ENCODE measurements around the gene PAQR6. TPM values are rescaled to one million over a fixed set of nuclear protein-coding genes. Genes with fewer than 3 reads are reported as not detected.

Gene PAQR6
- total and polyA plus RNA-seq, 8 donors, result 0.51 to 5.6 (median 0.88) TPM

DNA sequence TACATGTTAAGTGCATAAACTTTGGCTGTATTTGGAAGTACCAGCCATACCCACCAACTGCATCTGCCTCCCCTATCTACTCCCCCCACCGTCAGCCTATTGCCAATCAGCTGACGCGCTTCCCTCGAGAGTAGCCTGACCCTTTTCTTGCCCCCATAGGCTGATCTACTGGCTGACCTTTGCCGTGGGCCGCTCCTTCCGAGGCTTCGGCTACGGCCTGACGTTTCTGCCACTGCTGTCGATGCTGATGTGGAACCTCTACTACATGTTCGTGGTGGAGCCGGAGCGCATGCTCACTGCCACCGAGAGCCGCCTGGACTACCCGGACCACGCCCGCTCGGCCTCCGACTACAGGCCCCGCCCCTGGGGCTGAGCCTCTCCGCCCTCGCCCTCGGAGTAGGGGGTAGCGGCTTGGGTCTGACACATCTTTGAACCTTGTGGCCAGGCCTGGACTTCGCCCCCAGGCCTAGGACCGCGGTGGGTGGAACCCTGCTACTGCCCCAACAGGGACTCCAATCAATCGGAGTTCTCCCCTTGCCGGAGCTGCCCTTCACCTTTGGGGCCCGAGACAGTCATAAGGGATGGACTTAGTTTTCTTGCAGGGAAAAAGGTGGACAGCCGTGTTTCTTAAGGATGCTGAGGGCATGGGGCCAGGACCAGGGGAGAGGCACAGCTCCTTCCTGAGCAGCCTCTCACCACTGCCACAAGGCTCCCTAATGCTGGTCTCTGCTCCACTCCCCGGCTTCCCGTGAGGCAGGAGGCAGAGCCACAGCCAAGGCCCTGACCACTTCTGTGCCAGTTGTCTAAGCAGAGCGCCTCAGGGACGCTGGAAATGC lies 43.6 kb upstream of the PAQR6 start:
- intact Hi-C loops (cut with DNase I), result no loop called here
- peak; percentile 94 to 97 (median 96) for ATAC-seq
- Histone ChIP-seq H3K9me3 (no peaks in the 10 kb centered on the region), H3K36me3 (no peaks in the 10 kb centered on the region), H3K27ac (peak overlapping the region; percentile 8 to 68 (median 60)), H3K27me3 (no peaks in the 10 kb centered on the region), H3K4me1 (peaks cover 0 to 4% (median 3%) of the 10 kb centered on the region in 3 donors), H3K4me3 (peak overlapping the region; percentile 9 to 51 (median 34))
- 10 to 14% methylated on average over 35 to 37 of the region's 37 CpGs for WGBS, 2 donors
- FAIRE-seq, result no peak
- TF ChIP-seq, protein P1, sequence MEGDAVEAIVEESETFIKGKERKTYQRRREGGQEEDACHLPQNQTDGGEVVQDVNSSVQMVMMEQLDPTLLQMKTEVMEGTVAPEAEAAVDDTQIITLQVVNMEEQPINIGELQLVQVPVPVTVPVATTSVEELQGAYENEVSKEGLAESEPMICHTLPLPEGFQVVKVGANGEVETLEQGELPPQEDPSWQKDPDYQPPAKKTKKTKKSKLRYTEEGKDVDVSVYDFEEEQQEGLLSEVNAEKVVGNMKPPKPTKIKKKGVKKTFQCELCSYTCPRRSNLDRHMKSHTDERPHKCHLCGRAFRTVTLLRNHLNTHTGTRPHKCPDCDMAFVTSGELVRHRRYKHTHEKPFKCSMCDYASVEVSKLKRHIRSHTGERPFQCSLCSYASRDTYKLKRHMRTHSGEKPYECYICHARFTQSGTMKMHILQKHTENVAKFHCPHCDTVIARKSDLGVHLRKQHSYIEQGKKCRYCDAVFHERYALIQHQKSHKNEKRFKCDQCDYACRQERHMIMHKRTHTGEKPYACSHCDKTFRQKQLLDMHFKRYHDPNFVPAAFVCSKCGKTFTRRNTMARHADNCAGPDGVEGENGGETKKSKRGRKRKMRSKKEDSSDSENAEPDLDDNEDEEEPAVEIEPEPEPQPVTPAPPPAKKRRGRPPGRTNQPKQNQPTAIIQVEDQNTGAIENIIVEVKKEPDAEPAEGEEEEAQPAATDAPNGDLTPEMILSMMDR (IDR thresholded peaks at IDR 0.05), result no peak
- peak; percentile 85 to 96 (median 90) for DNase-seq

- Histone ChIP-seq H3K36me3 (no peaks in the 10 kb centered on the region), H3K27ac (no peak overlapping the region), H3K4me3 (no peak overlapping the region), H3K9me3 (no peaks in the 10 kb centered on the region), H3K4me1 (peaks cover 0 to 4% (median 3%) of the 10 kb centered on the region in 3 donors), H3K27me3 (no peaks in the 10 kb centered on the region)
- TF ChIP-seq, protein P1 (IDR thresholded peaks at IDR 0.05), result no peak
- no peak for FAIRE-seq
- ATAC-seq, result no peak
- intact Hi-C loops (cut with DNase I), result no loop called here
- no peak for DNase-seq
These were observed 42.0 kb upstream of the PAQR6 start for GRCh38 chr1:156289857-156290256.

DNA sequence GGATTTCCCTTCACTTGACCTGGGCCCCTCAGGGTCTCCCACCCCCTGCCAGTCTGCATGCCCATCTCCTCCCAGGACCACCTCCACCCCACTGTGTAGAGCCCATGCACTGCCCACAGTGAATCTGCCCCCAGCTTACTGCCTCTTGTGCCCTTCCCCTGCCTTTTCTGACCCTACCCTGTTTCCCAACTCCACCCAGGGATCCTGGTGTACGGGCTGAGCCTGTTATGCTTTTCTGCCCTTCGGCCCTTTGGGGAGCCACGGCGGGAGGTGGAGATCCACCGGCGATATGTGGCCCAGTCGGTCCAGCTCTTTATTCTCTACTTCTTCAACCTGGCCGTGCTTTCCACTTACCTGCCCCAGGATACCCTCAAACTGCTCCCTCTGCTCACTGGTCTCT lies 38.2 kb upstream of the PAQR6 start:
- ATAC-seq (no peak), DNase-seq (no peak), FAIRE-seq (no peak)
- Histone ChIP-seq H3K27ac (no peak overlapping the region), H3K4me1 (peaks cover 8 to 15% (median 9%) of the 10 kb centered on the region in 3 donors), H3K36me3 (no peaks in the 10 kb centered on the region), H3K27me3 (no peaks in the 10 kb centered on the region), H3K9me3 (no peaks in the 10 kb centered on the region), H3K4me3 (no peak overlapping the region)
- WGBS, 2 donors, result 92 to 93% methylated on average over 8 of the region's 8 CpGs
- intact Hi-C loops (cut with DNase I), result no loop called here
- TF ChIP-seq, protein P1 (IDR thresholded peaks at IDR 0.05), result no peak

DNA sequence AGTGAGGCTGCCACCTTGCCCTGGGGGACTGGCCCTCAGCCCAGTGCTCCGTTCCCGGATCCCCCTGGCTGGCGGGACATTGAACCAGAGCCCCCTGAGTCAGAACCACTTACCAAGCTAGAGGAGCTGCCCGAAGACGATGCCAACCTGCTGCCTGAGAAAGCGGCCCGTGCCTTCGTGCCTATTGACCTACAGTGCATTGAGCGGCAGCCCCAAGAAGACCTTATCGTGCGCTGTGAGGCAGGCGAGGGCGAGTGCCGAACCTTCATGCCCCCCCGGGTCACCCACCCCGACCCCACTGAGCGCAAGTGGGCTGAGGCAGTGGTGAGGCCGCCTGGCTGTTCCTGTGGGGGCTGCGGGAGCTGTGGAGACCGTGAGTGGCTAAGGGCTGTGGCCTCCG lies 37.6 kb upstream of the PAQR6 start:
- no peaks in the 10 kb centered on the region for H3K27me3 ChIP-seq
- peak in 1 of 6 donors; percentile 66 for DNase-seq
- no peak overlapping the region for H3K27ac ChIP-seq
- peaks cover 6 to 16% (median 8%) of the 10 kb centered on the region in 3 donors for H3K4me1 ChIP-seq
- H3K4me3 ChIP-seq, result no peak overlapping the region
- H3K9me3 ChIP-seq, result no peaks in the 10 kb centered on the region
- FAIRE-seq, result no peak
- TF ChIP-seq, protein P1 (IDR thresholded peaks at IDR 0.05), result no peak
- 86 to 93% methylated on average over 21 of the region's 21 CpGs for WGBS, 2 donors
- intact Hi-C loops (cut with DNase I), result no loop called here
- no peaks in the 10 kb centered on the region for H3K36me3 ChIP-seq
- no peak for ATAC-seq

- Histone ChIP-seq H3K27ac (no peak overlapping the region), H3K27me3 (no peaks in the 10 kb centered on the region), H3K36me3 (no peaks in the 10 kb centered on the region), H3K4me3 (no peak overlapping the region), H3K9me3 (no peaks in the 10 kb centered on the region), H3K4me1 (peaks cover 6 to 16% (median 8%) of the 10 kb centered on the region in 3 donors)
- DNase-seq, result no peak
- no peak for FAIRE-seq
- no peak for ATAC-seq
- 75 to 76% methylated on average over 4 of the region's 4 CpGs for WGBS, 2 donors
- intact Hi-C loops (cut with DNase I), result no loop called here
- TF ChIP-seq, protein P1 (IDR thresholded peaks at IDR 0.05), result no peak
These were observed 36.9 kb upstream of the PAQR6 start for GRCh38 chr1:156284757-156285156.

Data from pancreas (tissue), 10 donors.